Neuronal stem cell (in vitro differentiated cells): ENCODE results near the gene TAOK3.

Experiments used
- DNase-seq: peaks from one replicate; pipeline ENCODE4 v3.0.0-alpha.2; 2013; ENCODE audit warnings: low spot score
- H2AFZ ChIP-seq: one replicate; pipeline ENCODE4 v1.6.1; 2013; ENCODE audit warnings: mild to moderate bottlenecking, low read length, inconsistent platforms
- H2AK5ac ChIP-seq: 2 replicates; pipeline ENCODE4 v1.6.1; 2013; ENCODE audit warnings: low read depth, mild to moderate bottlenecking, inconsistent platforms, low read length, moderate library complexity, mixed read lengths
- H2BK120ac ChIP-seq: 2 replicates; pipeline ENCODE4 v1.6.1; 2013; ENCODE audit warnings: low read depth, mild to moderate bottlenecking, inconsistent platforms, low read length, moderate library complexity, mixed read lengths
- H2BK12ac ChIP-seq: one replicate; pipeline ENCODE4 v1.6.1; 2013; ENCODE audit warnings: low read length, inconsistent platforms
- H2BK15ac ChIP-seq: 2 replicates; pipeline ENCODE4 v1.6.1; 2013; ENCODE audit warnings: mild to moderate bottlenecking, low read length, inconsistent platforms, mixed read lengths
- H2BK5ac ChIP-seq: one replicate; pipeline ENCODE4 v1.6.1; 2013; ENCODE audit warnings: inconsistent platforms, mild to moderate bottlenecking, low read length, moderate library complexity
- H3K14ac ChIP-seq: one replicate; pipeline ENCODE4 v1.6.1; 2013; ENCODE audit warnings: low read length, inconsistent platforms
- H3K18ac ChIP-seq: 2 replicates; pipeline ENCODE4 v1.6.1; 2013; ENCODE audit warnings: low read length, inconsistent platforms
- H3K23ac ChIP-seq: 2 replicates; pipeline ENCODE4 v1.6.1; 2013; ENCODE audit warnings: low read depth, mild to moderate bottlenecking, mixed read lengths, low read length, inconsistent platforms; ENCODE audit not compliant: poor library complexity
- H3K27ac ChIP-seq: replicated peaks from 3 replicates; pipeline ENCODE4 v1.5.1; 2013; ENCODE audit warnings: low read length, inconsistent platforms
- H3K27me3 ChIP-seq, 3 experiments: 2 replicates each; pipeline ENCODE4 v1.6.1; 2013; ENCODE audit warnings: low read length in 3 of 3, mild to moderate bottlenecking in 2 of 3, inconsistent platforms in 1 of 3, low read depth in 1 of 3, mixed read lengths in 1 of 3, moderate library complexity in 1 of 3; ENCODE audit not compliant: control insufficient read depth in 3 of 3, insufficient read depth in 3 of 3
- H3K36me3 ChIP-seq, 2 donors: replicated peaks in 1 of 2; 2 replicates each; pipeline ENCODE4 v1.6.1; 2013; ENCODE audit warnings: low read length in 2 of 2; ENCODE audit not compliant: control insufficient read depth in 2 of 2, insufficient read depth in 2 of 2
- H3K4ac ChIP-seq: 2 replicates; pipeline ENCODE4 v1.6.1; 2013; ENCODE audit warnings: inconsistent platforms, mild to moderate bottlenecking, low read length, moderate library complexity
- H3K4me1 ChIP-seq, 2 donors: 1 replicate in 1 of 2; 2 replicates in 1 of 2; pipeline ENCODE4 v1.6.1; 2013; ENCODE audit warnings: low read length in 2 of 2, low read depth in 1 of 2; ENCODE audit not compliant: control insufficient read depth in 2 of 2, insufficient read depth in 1 of 2
- H3K4me2 ChIP-seq: one replicate; pipeline ENCODE4 v1.6.1; 2013; ENCODE audit warnings: mild to moderate bottlenecking, low read length, inconsistent platforms; ENCODE audit not compliant: insufficient read depth, poor library complexity, severe bottlenecking
- H3K4me3 ChIP-seq, 2 donors: 2 replicates each; pipeline ENCODE4 v1.5.1; 2013; ENCODE audit warnings: low read length in 2 of 2, mild to moderate bottlenecking in 2 of 2, inconsistent platforms in 1 of 2, moderate library complexity in 1 of 2
- H3K79me1 ChIP-seq: one replicate; pipeline ENCODE4 v1.6.1; 2013; ENCODE audit warnings: low read depth, mild to moderate bottlenecking, inconsistent platforms, low read length, moderate library complexity
- H3K9ac ChIP-seq: one replicate; pipeline ENCODE4 v1.6.1; 2013; ENCODE audit warnings: mild to moderate bottlenecking, low read depth, low read length, inconsistent platforms; ENCODE audit not compliant: poor library complexity
- H3K9me3 ChIP-seq, 2 donors: replicated peaks in 1 of 2; 2 replicates each; pipeline versions ENCODE3 to v1.6.1; 2013; ENCODE audit warnings: low read length in 2 of 2, mild to moderate bottlenecking in 2 of 2, inconsistent platforms in 1 of 2, low read depth in 1 of 2, mixed read lengths in 1 of 2, moderate library complexity in 1 of 2; ENCODE audit not compliant: control insufficient read depth in 2 of 2, insufficient read depth in 1 of 2
- H4K8ac ChIP-seq: one replicate; pipeline ENCODE4 v1.6.1; 2013; ENCODE audit warnings: low read depth, mild to moderate bottlenecking, inconsistent platforms, low read length, moderate library complexity
- H4K91ac ChIP-seq: one replicate; pipeline ENCODE4 v1.6.1; 2013; ENCODE audit warnings: low read length, low read depth, mild to moderate bottlenecking, inconsistent platforms; ENCODE audit not compliant: poor library complexity
- WGBS, 2 donors: extraction: QIAGEN DNeasy Blood & Tissue Kit; methylation state at CpG; one replicate each; pipeline ENCODE4 v1.1.7; 2013; ENCODE audit warnings: missing lambda C conversion rate in 2 of 2, mixed read lengths in 1 of 2; ENCODE audit not compliant: insufficient read length in 2 of 2, insufficient replicate concordance in 1 of 2; ENCODE audit errors: extremely low coverage in 2 of 2; 5-methylcytosine and 5-hydroxymethylcytosine counted together

The TAOK3 gene

DNA sequence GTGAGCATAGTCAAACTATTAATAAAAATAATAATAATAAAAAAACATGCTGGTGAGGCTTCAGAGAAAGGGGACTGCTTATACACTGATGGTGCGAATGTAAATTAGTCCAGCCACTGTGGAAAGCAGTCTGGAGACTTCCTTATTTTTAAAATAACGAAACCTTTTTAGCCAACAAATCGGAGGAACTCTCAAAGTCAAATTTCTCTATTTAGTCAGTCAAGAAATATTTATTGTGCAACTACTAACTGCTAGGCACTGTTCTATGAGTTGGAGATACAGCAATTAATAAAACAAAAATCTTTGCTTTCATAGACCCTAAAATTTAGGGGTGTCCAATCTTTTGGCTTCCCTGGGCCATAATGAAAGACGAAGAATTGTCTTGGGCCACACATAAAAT lies 10.8 kb downstream of the TAOK3 start:
- H4K8ac ChIP-seq, result no peak overlapping the region
- no peak overlapping the region for H2BK15ac ChIP-seq
- H3K4me1 ChIP-seq, result no peaks in the 10 kb centered on the region
- H3K18ac ChIP-seq, result no peak overlapping the region
- no peaks in the 10 kb centered on the region for H3K36me3 ChIP-seq
- H3K14ac ChIP-seq, result no peak overlapping the region
- H3K9me3 ChIP-seq, result no peaks in the 10 kb centered on the region
- H4K91ac ChIP-seq, result no peak overlapping the region
- no peak overlapping the region for H3K4me2 ChIP-seq
- H3K27me3 ChIP-seq, result no peaks in the 10 kb centered on the region
- no peaks in the 10 kb centered on the region for H3K79me1 ChIP-seq
- DNase-seq, result no peak
- H2BK12ac ChIP-seq, result no peak overlapping the region
- no CpG with 5 or more reads among the region's 4 CpGs for WGBS, 2 donors
- no peak overlapping the region for H3K23ac ChIP-seq
- H2AK5ac ChIP-seq, result no peak overlapping the region
- H2BK120ac ChIP-seq, result no peak overlapping the region
- H3K9ac ChIP-seq, result no peak overlapping the region
- H2AFZ ChIP-seq, result no peak overlapping the region
- H3K27ac ChIP-seq, result no peak overlapping the region
- H3K4ac ChIP-seq, result no peak overlapping the region
- H2BK5ac ChIP-seq, result no peak overlapping the region
- no peak overlapping the region for H3K4me3 ChIP-seq

- H2BK15ac ChIP-seq, result no peak overlapping the region
- no peak for DNase-seq
- no peak overlapping the region for H3K4ac ChIP-seq
- no peak overlapping the region for H2AK5ac ChIP-seq
- H3K36me3 ChIP-seq, result no peaks in the 10 kb centered on the region
- H2BK12ac ChIP-seq, result no peak overlapping the region
- no peak overlapping the region for H3K14ac ChIP-seq
- no peak overlapping the region for H4K91ac ChIP-seq
- H3K27me3 ChIP-seq, result no peaks in the 10 kb centered on the region
- no peak overlapping the region for H3K18ac ChIP-seq
- no peak overlapping the region for H2AFZ ChIP-seq
- no peaks in the 10 kb centered on the region for H3K9me3 ChIP-seq
- H4K8ac ChIP-seq, result no peak overlapping the region
- no peak overlapping the region for H3K23ac ChIP-seq
- H3K4me3 ChIP-seq, result no peak overlapping the region
- H3K27ac ChIP-seq, result no peak overlapping the region
- no peak overlapping the region for H3K9ac ChIP-seq
- whole genome bisulfite sequencing, 2 donors, result no CpG with 5 or more reads among the region's 5 CpGs
- H2BK5ac ChIP-seq, result no peak overlapping the region
- no peak overlapping the region for H3K4me2 ChIP-seq
- H3K4me1 ChIP-seq, result no peaks in the 10 kb centered on the region
- H3K79me1 ChIP-seq, result no peaks in the 10 kb centered on the region
- H2BK120ac ChIP-seq, result no peak overlapping the region
These were observed 11.7 kb downstream of the TAOK3 start for GRCh38 chr12:118361092-118361404.

DNA sequence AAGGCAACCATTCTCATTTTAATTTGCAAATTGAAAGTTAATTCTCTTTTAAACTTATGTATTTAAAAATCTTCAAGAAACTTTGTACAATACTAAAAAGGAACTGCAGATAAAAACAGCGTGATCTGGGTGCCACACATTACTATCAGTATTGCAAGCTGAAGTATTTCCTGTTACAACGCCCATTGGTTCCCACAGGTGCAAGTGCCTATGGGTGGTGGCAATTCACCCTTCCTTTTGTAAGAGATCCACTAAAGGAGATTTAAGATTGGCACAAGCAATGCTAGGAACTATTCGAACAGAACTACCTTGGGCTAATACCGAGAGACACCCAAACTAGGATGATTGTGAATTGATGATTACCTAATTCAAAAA lies 13.2 kb downstream of the TAOK3 start:
- Histone ChIP-seq H3K9ac (no peak overlapping the region), H2AFZ (no peak overlapping the region), H3K27me3 (no peaks in the 10 kb centered on the region), H2BK15ac (no peak overlapping the region), H3K36me3 (no peaks in the 10 kb centered on the region), H2BK120ac (no peak overlapping the region), H3K4ac (no peak overlapping the region), H4K91ac (no peak overlapping the region), H3K4me1 (no peaks in the 10 kb centered on the region), H3K4me2 (no peak overlapping the region), H2BK5ac (no peak overlapping the region), H3K4me3 (no peak overlapping the region), H3K23ac (no peak overlapping the region), H3K79me1 (no peaks in the 10 kb centered on the region), H4K8ac (no peak overlapping the region), H3K9me3 (no peaks in the 10 kb centered on the region), H3K14ac (no peak overlapping the region), H2BK12ac (no peak overlapping the region), H2AK5ac (no peak overlapping the region), H3K27ac (no peak overlapping the region), H3K18ac (no peak overlapping the region)
- no CpG with 5 or more reads among the region's 4 CpGs for WGBS, 2 donors
- no peak for DNase-seq

GRCh38 chr12:118358612-118359540 lies 13.8 kb downstream of the TAOK3 start:
- Histone ChIP-seq H4K91ac (no peak overlapping the region), H3K9ac (no peak overlapping the region), H3K27me3 (no peaks in the 10 kb centered on the region), H2BK12ac (no peak overlapping the region), H3K79me1 (no peaks in the 10 kb centered on the region), H3K18ac (no peak overlapping the region), H2AFZ (no peak overlapping the region), H2BK5ac (no peak overlapping the region), H3K14ac (no peak overlapping the region), H3K4me1 (no peaks in the 10 kb centered on the region), H3K27ac (no peak overlapping the region), H2AK5ac (no peak overlapping the region), H3K4ac (no peak overlapping the region), H4K8ac (no peak overlapping the region), H2BK15ac (no peak overlapping the region), H3K23ac (no peak overlapping the region), H3K36me3 (no peaks in the 10 kb centered on the region), H3K4me2 (no peak overlapping the region), H3K4me3 (no peak overlapping the region), H2BK120ac (no peak overlapping the region), H3K9me3 (no peaks in the 10 kb centered on the region)
- no CpG with 5 or more reads among the region's 7 CpGs for WGBS, 2 donors
- no peak for DNase-seq
